Hepatocyte (in vitro differentiated cells): ENCODE results near the gene RPUSD4.

Source experiments
- CTCF ChIP-seq: fragments of 200-600 bp; sonication (generic); IDR thresholded peaks from 2 replicates; pipeline ENCODE4 v1.5.1; 2016; ENCODE audit warnings: antibody characterized with exemption, mild to moderate bottlenecking; ENCODE audit not compliant: poor library complexity
- EZH2phosphoT487 ChIP-seq: fragments of 200-600 bp; sonication (generic); IDR thresholded peaks from one replicate; pipeline ENCODE4 v1.6.1; 2018; ENCODE audit warnings: antibody characterized with exemption, mild to moderate bottlenecking, low read depth, moderate library complexity; ENCODE audit not compliant: unreplicated experiment, severe bottlenecking

GRCh38 chr11:126193038-126193478, 18.4 kb downstream of the RPUSD4 start:
- no peak for TF ChIP-seq CTCF
- TF ChIP-seq EZH2phosphoT487, result no peak
